ENCODE results near the gene PRKCA. TPM values are rescaled to one million over a fixed set of nuclear protein-coding genes. Genes with fewer than 3 reads are reported as not detected.

Gene PRKCA
- total and polyA plus RNA-seq, 2 donors (not counting 3 experiments of a cell fraction or from before 2014, with no cell fraction given): 7.5 to 34.2 TPM

GRCh38 chr17:66395961-66396360 lies 93.5 kb downstream of the PRKCA start:
- Histone ChIP-seq H3K4me1 (ENCODE audit: control insufficient read depth, extremely low read depth, insufficient read depth, low read length) (no peaks in the 10 kb centered on the region), H3K4me2 (ENCODE audit: insufficient read depth, low read length) (no peak overlapping the region), H3K4me3 (replicated peaks in 1 of 3; ENCODE audit: insufficient read depth in 1 of 3, low read depth in 1 of 3, low read length in 3 of 3) (no peak overlapping the region), H3K79me2 (ENCODE audit: control insufficient read depth, insufficient read depth, low read length) (peaks cover 3% of the 10 kb centered on the region), H3K9me3 (replicated peaks; ENCODE audit: control insufficient read depth, insufficient read depth, low read length) (no peaks in the 10 kb centered on the region), H3K27me3 (ENCODE audit: control insufficient read depth in 2 of 2, insufficient read depth in 2 of 2, low read length in 2 of 2) (no peaks in the 10 kb centered on the region), H3K9ac (replicated peaks; ENCODE audit: extremely low read depth, insufficient read depth, low read length) (no peak overlapping the region), H3K9me1 (replicated peaks; ENCODE audit: control insufficient read depth, extremely low read depth, insufficient read depth, low read length) (no peaks in the 10 kb centered on the region), H4K20me1 (replicated peaks; ENCODE audit: control insufficient read depth, extremely low read depth, insufficient read depth, low read length) (no peaks in the 10 kb centered on the region), H3K27ac (ENCODE audit: insufficient read depth, low read depth, low read length) (no peak overlapping the region), H3K36me3 (ENCODE audit: control insufficient read depth in 2 of 2, extremely low read depth in 1 of 2, insufficient read depth in 2 of 2, low read length in 2 of 2) (no peaks in the 10 kb centered on the region), H2AFZ (ENCODE audit: low read depth, low read length) (no peak overlapping the region)
- POLR2A ChIA-PET: no interaction called here
- dilution Hi-C loops (cut with MboI; ENCODE audit: extremely low pct_ligation_motif_present, low sequenced_read_pairs): no loop called here
- BruUV-seq (replicated peaks): no TSS peak
- intact Hi-C loops (cut with micrococcal nuclease): no loop called here
- CTCF ChIA-PET: no interaction called here
- FAIRE-seq: no peak
- DNase-seq (ENCODE audit: low read depth, low spot score): no peak
- TF ChIP-seq MAX (IDR thresholded peaks at IDR 0.05; ENCODE audit: insufficient read depth, insufficient read length) (no peak), EZH2 (IDR thresholded peaks at IDR 0.05; ENCODE audit: borderline replicate concordance, low read depth, low read length, severe bottlenecking) (no peak), MYC (IDR thresholded peaks at IDR 0.05; ENCODE audit: low read depth, low read length) (no peak), CTCF (IDR thresholded peaks at IDR 0.05; ENCODE audit: extremely low read depth in 1 of 2, insufficient read depth in 1 of 2, low read depth in 1 of 2, low read length in 2 of 2) (no peak), POLR2AphosphoS5 (IDR thresholded peaks at IDR 0.05; ENCODE audit: insufficient read depth, low read depth, low read length) (no peak), JUN (IDR thresholded peaks at IDR 0.05; ENCODE audit: borderline replicate concordance, insufficient read depth, insufficient read length, low read depth) (no peak), GATA2 (IDR thresholded peaks at IDR 0.05; ENCODE audit: insufficient read depth, insufficient read length, low read depth, low read length) (no peak), FOS (IDR thresholded peaks at IDR 0.05; ENCODE audit: borderline replicate concordance, insufficient read depth, low read length) (no peak), POLR2A (IDR thresholded peaks at IDR 0.05; ENCODE audit: low read depth, low read length) (no peak)

All from endothelial cell of umbilical vein (primary cell).